OCI-LY1 (cell line): ENCODE data around the gene LGMN.

Experiments
- CTCF ChIP-seq: fragments of 200-600 bp; sonication (generic), shearing (Covaris generic); IDR thresholded peaks from 2 replicates; pipeline ENCODE4 v1.5.1; 2017; ENCODE audit warnings: mild to moderate bottlenecking, antibody characterized with exemption, low read length, moderate library complexity, mixed read lengths
- EZH2 ChIP-seq: fragments of 200-600 bp; sonication (generic), shearing (Covaris generic); IDR thresholded peaks from 2 replicates; pipeline ENCODE4 v1.8.0; 2017; ENCODE audit warnings: borderline replicate concordance, mixed run types, mild to moderate bottlenecking, antibody characterized with exemption, low read length, moderate library complexity, mixed read lengths

- TF ChIP-seq CTCF (no peak), EZH2 (no peak)
Measured at GRCh38 chr14:92719890-92720323, 28.5 kb downstream of the LGMN start.
